ENCODE data around the gene DCAKD. TPM values are rescaled to one million over a fixed set of nuclear protein-coding genes. Genes with fewer than 3 reads are reported as not detected.

Gene DCAKD
- polyA plus RNA-seq, 1 experiment: 44.2 TPM

- DNase-seq (ENCODE audit: low read depth): no peak
- CTCF ChIA-PET: no interaction called here
- POLR2A ChIA-PET: no interaction called here
- 0 out of 2 replicates have a peak, but pooled peaks have one; percentile 1 for TF ChIP-seq CTCF (IDR thresholded peaks at IDR 0.05; ENCODE audit: insufficient read depth, low read depth, low read length)
- H3K4me3 ChIP-seq (ENCODE audit: low read depth, low read length): no peak overlapping the region
- peaks cover 13% of the 10 kb centered on the region for H3K27me3 ChIP-seq (ENCODE audit: control insufficient read depth, insufficient read depth, low read length)
- no peaks in the 10 kb centered on the region for H3K36me3 ChIP-seq (ENCODE audit: control insufficient read depth, insufficient read depth, low read length)
Observed at GRCh38 chr17:44982113-44982702, 69.2 kb downstream of the DCAKD start.

GRCh38 chr17:44981221-44981968 is 70.0 kb downstream of the DCAKD start:
- DNase-seq (ENCODE audit: low read depth): peak; percentile 18

GRCh38 chr17:44979426-44979995 is 71.9 kb downstream of the DCAKD start:
- peaks cover 13% of the 10 kb centered on the region for H3K27me3 ChIP-seq (ENCODE audit: control insufficient read depth, insufficient read depth, low read length)
- CTCF ChIA-PET: interaction anchor here (0.9 to 2.2 kb wide), 3 partner anchors 30 to 156 kb away, joined by 3 to 7 read pairs (median 3); partner anchors contain the start of gene ACBD4
- no peaks in the 10 kb centered on the region for H3K36me3 ChIP-seq (ENCODE audit: control insufficient read depth, insufficient read depth, low read length)
- no peak for DNase-seq (ENCODE audit: low read depth)
- no peak for TF ChIP-seq CTCF (IDR thresholded peaks at IDR 0.05; ENCODE audit: insufficient read depth, low read depth, low read length)
- POLR2A ChIA-PET: no interaction called here
- no peak overlapping the region for H3K4me3 ChIP-seq (ENCODE audit: low read depth, low read length)

More at GRCh38 chr17:44981221-44981968, 70.0 kb downstream of the DCAKD start:
- TF ChIP-seq CTCF (IDR thresholded peaks at IDR 0.05; ENCODE audit: insufficient read depth, low read depth, low read length): 0 out of 2 replicates have a peak, but pooled peaks have one; percentile 7
- peaks cover 13% of the 10 kb centered on the region for H3K27me3 ChIP-seq (ENCODE audit: control insufficient read depth, insufficient read depth, low read length)
- H3K4me3 ChIP-seq (ENCODE audit: low read depth, low read length): no peak overlapping the region
- POLR2A ChIA-PET: no interaction called here
- H3K36me3 ChIP-seq (ENCODE audit: control insufficient read depth, insufficient read depth, low read length): no peaks in the 10 kb centered on the region
- CTCF ChIA-PET: no interaction called here

- ChIA-PET CTCF (interaction anchor here (0.5 to 2.2 kb wide), 4 partner anchors 17 to 390 kb away, joined by 3 to 7 read pairs (median 4); partner anchors contain the start of gene ACBD4), POLR2A (no interaction called here)
- Histone ChIP-seq H3K36me3 (ENCODE audit: control insufficient read depth, insufficient read depth, low read length) (no peaks in the 10 kb centered on the region), H3K4me3 (ENCODE audit: low read depth, low read length) (no peak overlapping the region), H3K27me3 (ENCODE audit: control insufficient read depth, insufficient read depth, low read length) (peaks cover 13% of the 10 kb centered on the region)
- no peak for TF ChIP-seq CTCF (IDR thresholded peaks at IDR 0.05; ENCODE audit: insufficient read depth, low read depth, low read length)
- no peak for DNase-seq (ENCODE audit: low read depth)
Observed at GRCh38 chr17:44978807-44979206, 72.6 kb downstream of the DCAKD start.
